IMR-90 (cell line): ENCODE measurements around the gene LYZL1. TPM values are rescaled to one million over a fixed set of nuclear protein-coding genes. Genes with fewer than 3 reads are reported as not detected.

ENCODE experiments used
- ATAC-seq: fragments of 200-7000 bp; cut with Tn5 transposase; 2 replicates; pipeline ENCODE4 v1.9.1; 2020; ENCODE audit warnings: low read depth, mild to moderate bottlenecking, moderate library complexity
- BruUV-seq: library from RNA; stranded (reverse); fragments of 400-500 nt; replicated peaks from 2 replicates; lab custom pipeline; 2021; lab: Mats Ljungman, UMichigan
- CTCF ChIA-PET: fragments of 300-600 bp; formaldehyde crosslinking; extraction: SDS; loops from one replicate; lab custom pipeline; 2021; ENCODE audit warnings: antibody characterized with exemption; lab: Yijun Ruan, JAX
- POLR2A ChIA-PET: fragments of 300-600 bp; sonication (Branson Sonifier 250); formaldehyde crosslinking; loops from one replicate; lab custom pipeline; 2022; ENCODE audit warnings: antibody characterized with exemption; ENCODE audit not compliant: unreplicated experiment; lab: Charles Lee
- DNase-seq: peaks from one replicate; pipeline ENCODE4 v3.0.0; 2013
- H2AFZ ChIP-seq: replicated peaks from 2 replicates; pipeline ENCODE3; 2013; ENCODE audit warnings: low read length, mild to moderate bottlenecking; ENCODE audit not compliant: poor library complexity
- H2AK5ac ChIP-seq: 2 replicates; pipeline ENCODE4 v1.6.1; 2013; ENCODE audit warnings: low read depth, low read length, inconsistent platforms
- H2AK9ac ChIP-seq: replicated peaks from 2 replicates; pipeline ENCODE3; 2013; ENCODE audit warnings: mild to moderate bottlenecking, low read depth, low read length, moderate library complexity; ENCODE audit not compliant: poor library complexity
- H2BK120ac ChIP-seq: 2 replicates; pipeline ENCODE4 v1.6.1; 2013; ENCODE audit warnings: low read depth, low read length, inconsistent platforms
- H2BK15ac ChIP-seq: 3 replicates; pipeline ENCODE4 v1.6.1; 2013; ENCODE audit warnings: low read depth, low read length, inconsistent platforms
- H2BK20ac ChIP-seq: 2 replicates; pipeline ENCODE4 v1.6.1; 2013; ENCODE audit warnings: low read depth, mild to moderate bottlenecking, inconsistent platforms, low read length, moderate library complexity
- H2BK5ac ChIP-seq: 2 replicates; pipeline ENCODE4 v1.6.1; 2013; ENCODE audit warnings: mild to moderate bottlenecking, low read depth, low read length, inconsistent platforms; ENCODE audit not compliant: poor library complexity, severe bottlenecking
- H3K14ac ChIP-seq: replicated peaks from 2 replicates; pipeline ENCODE4 v1.6.1; 2013; ENCODE audit warnings: low read depth, low read length, inconsistent platforms
- H3K18ac ChIP-seq: 2 replicates; pipeline ENCODE4 v1.6.1; 2013; ENCODE audit warnings: low read depth, low read length, control low read depth
- H3K23ac ChIP-seq: 2 replicates; pipeline ENCODE4 v1.6.1; 2013; ENCODE audit warnings: low read depth, low read length, inconsistent platforms
- H3K27ac ChIP-seq: 2 replicates; pipeline ENCODE4 v1.5.1; 2013; ENCODE audit warnings: mild to moderate bottlenecking, control low read depth, low read length; ENCODE audit not compliant: insufficient read depth
- H3K27me3 ChIP-seq: 2 replicates; pipeline ENCODE4 v1.6.1; 2013; ENCODE audit warnings: low read length; ENCODE audit not compliant: control insufficient read depth, insufficient read depth
- H3K36me3 ChIP-seq: 2 replicates; pipeline ENCODE4 v1.6.1; 2013; ENCODE audit warnings: low read length, mixed read lengths; ENCODE audit not compliant: control insufficient read depth, insufficient read depth
- H3K4ac ChIP-seq: 2 replicates; pipeline ENCODE4 v1.6.1; 2013; ENCODE audit warnings: low read depth, low read length, inconsistent platforms
- H3K4me1 ChIP-seq: 2 replicates; pipeline ENCODE4 v1.6.1; 2013; ENCODE audit warnings: low read length, mixed read lengths; ENCODE audit not compliant: control insufficient read depth, insufficient read depth
- H3K4me2 ChIP-seq: 2 replicates; pipeline ENCODE4 v1.6.1; 2013; ENCODE audit warnings: low read depth, mild to moderate bottlenecking, control low read depth, low read length, moderate library complexity
- H3K4me3 ChIP-seq: 2 replicates; pipeline ENCODE4 v1.5.1; 2013; ENCODE audit warnings: low read depth, mild to moderate bottlenecking, control low read depth, low read length, moderate library complexity; ENCODE audit not compliant: insufficient read depth
- H3K56ac ChIP-seq: 2 replicates; pipeline ENCODE4 v1.6.1; 2013; ENCODE audit warnings: low read length, inconsistent platforms; ENCODE audit not compliant: insufficient read depth; ENCODE audit errors: extremely low read depth
- H3K79me1 ChIP-seq, 2 experiments: 2 replicates each; pipeline ENCODE4 v1.6.1; 2013; ENCODE audit warnings: low read length in 2 of 2, inconsistent platforms in 1 of 2, low read depth in 1 of 2
- H3K9ac ChIP-seq: 2 replicates; pipeline ENCODE4 v1.6.1; 2013; ENCODE audit warnings: low read depth, low read length, control low read depth
- H3K9me1 ChIP-seq: 2 replicates; pipeline ENCODE4 v1.6.1; 2013; ENCODE audit warnings: low read length, inconsistent platforms; ENCODE audit not compliant: insufficient read depth
- H3K9me3 ChIP-seq: 2 replicates; pipeline ENCODE4 v1.6.1; 2013; ENCODE audit warnings: low read length; ENCODE audit not compliant: control insufficient read depth, insufficient read depth
- H4K20me1 ChIP-seq: 2 replicates; pipeline ENCODE4 v1.6.1; 2013; ENCODE audit warnings: low read length, inconsistent platforms; ENCODE audit not compliant: insufficient read depth
- H4K5ac ChIP-seq: 2 replicates; pipeline ENCODE4 v1.6.1; 2013; ENCODE audit warnings: mild to moderate bottlenecking, low read depth, low read length, control low read depth
- H4K8ac ChIP-seq, 2 experiments: 2 replicates each; pipeline ENCODE4 v1.6.1; 2013; ENCODE audit warnings: low read depth in 2 of 2, low read length in 2 of 2, control low read depth in 1 of 2, inconsistent platforms in 1 of 2
- H4K91ac ChIP-seq: 2 replicates; pipeline ENCODE4 v1.6.1; 2013; ENCODE audit warnings: low read depth, low read length, inconsistent platforms; ENCODE audit not compliant: insufficient read depth
- CEBPB ChIP-seq: IDR thresholded peaks from 2 replicates; pipeline ENCODE4 v1.6.1; 2012; ENCODE audit warnings: low read depth, low read length, improper control_type of control experiment
- CTCF ChIP-seq: conservative IDR thresholded peaks from 2 replicates; pipeline ENCODE4 v1.5.1; 2012; ENCODE audit warnings: mild to moderate bottlenecking, low read depth, low read length, improper control_type of control experiment
- FOS ChIP-seq: fragments of 150-350 bp; IDR thresholded peaks from 2 replicates; pipeline ENCODE4 v1.6.1; 2016; ENCODE audit warnings: low read depth, low read length
- MAFK ChIP-seq: IDR thresholded peaks from 2 replicates; pipeline ENCODE4 v1.6.1; 2012; ENCODE audit warnings: low read depth, low read length, improper control_type of control experiment
- MAZ ChIP-seq: IDR thresholded peaks from 2 replicates; pipeline ENCODE4 v1.6.1; 2012; ENCODE audit warnings: low read depth, mild to moderate bottlenecking, low read length, improper control_type of control experiment, moderate library complexity, borderline replicate concordance
- MXI1 ChIP-seq: IDR thresholded peaks from 2 replicates; pipeline ENCODE4 v1.6.1; 2012; ENCODE audit warnings: low read depth, mild to moderate bottlenecking, low read length, moderate library complexity, borderline replicate concordance
- NFE2L2 ChIP-seq: fragments of 150-350 bp; IDR thresholded peaks from 2 replicates; pipeline ENCODE4 v1.6.1; 2016; ENCODE audit warnings: low read depth, mild to moderate bottlenecking, low read length
- RAD21 ChIP-seq: IDR thresholded peaks from 2 replicates; pipeline ENCODE4 v1.6.1; 2012; ENCODE audit warnings: low read length, improper control_type of control experiment
- RCOR1 ChIP-seq: IDR thresholded peaks from 2 replicates; pipeline ENCODE4 v1.6.1; 2012; ENCODE audit warnings: mild to moderate bottlenecking, low read length, improper control_type of control experiment; ENCODE audit not compliant: insufficient replicate concordance
- RFX5 ChIP-seq: IDR thresholded peaks from 2 replicates; pipeline ENCODE4 v1.8.0; 2012; ENCODE audit warnings: low read depth, mild to moderate bottlenecking, low read length, moderate library complexity
- SMC3 ChIP-seq: fragments of 150-350 bp; IDR thresholded peaks from 2 replicates; pipeline ENCODE4 v1.6.1; 2016; ENCODE audit warnings: low read depth, mild to moderate bottlenecking, antibody characterized with exemption, low read length, moderate library complexity
- USF2 ChIP-seq: fragments of 150-350 bp; IDR thresholded peaks from 2 replicates; pipeline ENCODE4 v1.6.1; 2017; ENCODE audit warnings: mild to moderate bottlenecking, antibody characterized with exemption, low read length, low read depth
- WGBS, 2 experiments: methylation state at CpG; one replicate each; pipeline versions ENCODE4 v1.1.5 to v1.1.7; 2013; ENCODE audit warnings: missing lambda C conversion rate in 2 of 2; ENCODE audit not compliant: insufficient read length in 1 of 2; ENCODE audit errors: extremely low coverage in 2 of 2; 5-methylcytosine and 5-hydroxymethylcytosine counted together
- dilution Hi-C: fragments of 300-500 bp; cut with HindIII; formaldehyde crosslinking; loops from one replicate; pipeline ENCODE4 v1.14.3; 2018; ENCODE audit warnings: low sequenced_read_pairs; ENCODE audit not compliant: unreplicated experiment
- in situ Hi-C: fragments of 300-500 bp; cut with MboI; formaldehyde crosslinking; loops from 3 replicates; pipeline ENCODE4 v1.14.3; 2019; ENCODE audit warnings: low sequenced_read_pairs, inconsistent platforms, mixed read lengths
- intact Hi-C: fragments of 100-400 bp; cut with micrococcal nuclease; formaldehyde crosslinking; loops from 2 replicates; pipeline ENCODE4 v1.10.0; 2022
- polyA plus RNA-seq, 3 experiments: library from polyadenylated mRNA; depleted of rRNA; stranded (reverse); fragments of >200 nt; gene quantifications; 2 replicates each; pipeline ENCODE4 v1.2.3, GENCODE V29; 2012; ENCODE audit warnings: low replicate concordance in 1 of 3
- total RNA-seq: library from RNA; depleted of rRNA; stranded (reverse); fragments of >200 nt; gene quantifications from 2 replicates; pipeline ENCODE4 v1.2.3, GENCODE V29; 2012

LYZL1 gene
- total and polyA plus RNA-seq, 2 of the 4 experiments (the other 2 are of a cell fraction), result not detected

- ATAC-seq, result no peak
- H4K5ac ChIP-seq, result no peak overlapping the region
- no peak overlapping the region for H3K4me2 ChIP-seq
Measured at GRCh38 chr10:29255104-29255503, 33.8 kb upstream of the LYZL1 start.

More at GRCh38 chr10:29255104-29255503, 33.8 kb upstream of the LYZL1 start:
- Histone ChIP-seq H3K9me1 (no peaks in the 10 kb centered on the region), H2BK5ac (no peak overlapping the region), H2BK15ac (no peak overlapping the region), H4K8ac (no peak overlapping the region), H3K4ac (no peak overlapping the region), H2BK20ac (no peak overlapping the region), H2AFZ (no peak overlapping the region), H2BK120ac (no peak overlapping the region), H3K56ac (no peak overlapping the region), H2AK9ac (no peak overlapping the region), H3K14ac (no peak overlapping the region), H3K79me1 (no peaks in the 10 kb centered on the region), H4K20me1 (no peaks in the 10 kb centered on the region), H3K18ac (no peak overlapping the region), H3K4me3 (no peak overlapping the region), H4K91ac (no peak overlapping the region), H3K4me1 (peaks cover 12% of the 10 kb centered on the region), H3K9me3 (peaks cover 4% of the 10 kb centered on the region), H3K23ac (no peak overlapping the region), H3K36me3 (no peaks in the 10 kb centered on the region), H3K27ac (no peak overlapping the region), H3K9ac (no peak overlapping the region), H2AK5ac (no peak overlapping the region), H3K27me3 (peaks cover 57% of the 10 kb centered on the region)
- CTCF ChIA-PET, result no interaction called here
- intact Hi-C loops, result loop anchor here (5.0 kb wide), 1 partner anchor 578 kb away; the partner anchor contains the start of gene BAMBI
- TF ChIP-seq NFE2L2, result no peak
- no peak for TF ChIP-seq FOS
- no peak for TF ChIP-seq RCOR1
- TF ChIP-seq SMC3, result no peak
- no peak for TF ChIP-seq MXI1
- no peak for TF ChIP-seq MAZ
- no peak for TF ChIP-seq USF2
- no peak for TF ChIP-seq CEBPB
- TF ChIP-seq MAFK, result no peak
- TF ChIP-seq RFX5, result no peak
- no peak for TF ChIP-seq RAD21
- TF ChIP-seq CTCF, result no peak
- dilution Hi-C loops, result no loop called here
- POLR2A ChIA-PET, result no interaction called here
- DNase-seq, result no peak
- in situ Hi-C loops, result no loop called here
- WGBS, 2 experiments, result no CpG with 5 or more reads among the region's 3 CpGs
- no TSS peak for BruUV-seq
